ENCODE results near the gene SLC29A2.

The SLC29A2 gene

GRCh38 chr11:66346476-66347424 lies 24.8 kb downstream of the SLC29A2 start:
- no peak for DNase-seq

- no peak for DNase-seq
These were observed 26.3 kb downstream of the SLC29A2 start for GRCh38 chr11:66345316-66345649.

DNA sequence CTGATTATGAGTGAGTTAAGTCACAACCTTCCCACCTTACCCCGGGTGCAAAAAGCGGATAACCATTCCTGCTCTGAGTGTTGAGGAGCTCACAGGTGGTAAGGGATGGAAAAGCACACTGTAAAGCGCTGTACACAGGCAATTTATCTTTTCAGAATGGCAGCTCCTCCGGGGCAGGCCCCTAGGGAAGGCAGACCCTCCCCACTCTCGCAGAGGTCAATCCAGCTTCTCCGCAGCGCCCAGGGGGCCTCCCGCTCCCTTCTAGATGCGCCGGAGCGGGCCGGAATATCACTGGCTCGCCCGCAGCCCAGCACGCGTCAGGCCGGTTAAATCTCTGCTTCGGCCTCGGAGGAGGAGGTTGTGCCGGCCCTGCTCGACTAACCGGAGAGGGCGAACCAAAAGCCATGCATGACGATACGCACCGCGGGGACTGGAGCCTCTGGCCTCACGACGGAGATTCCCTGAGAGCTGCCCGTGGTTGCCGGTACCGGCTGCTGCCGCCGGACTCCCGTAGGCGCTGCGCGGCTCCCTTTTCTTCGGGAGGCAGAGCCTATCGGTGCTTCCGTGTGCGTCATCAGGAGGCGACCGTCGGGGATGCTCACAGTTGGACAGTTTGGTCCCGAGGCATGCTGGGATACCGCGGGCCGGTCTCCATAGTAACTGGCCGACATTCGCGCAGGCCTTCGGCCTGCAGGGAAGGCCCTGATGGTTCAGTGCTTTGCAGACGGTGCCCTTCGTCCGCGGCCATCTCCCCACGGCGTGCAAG lies 26.8 kb downstream of the SLC29A2 start, which contains the start of gene BRMS1:
Gene BRMS1, minus strand, starts transcription at position 555 of the 766 bp plus-strand sequence. CDS start 2,870 bp downstream, outside the sequence.
- DNase-seq, result peak; percentile 97

GRCh38 chr11:66343176-66343575 lies 28.4 kb downstream of the SLC29A2 start:
- no peak for DNase-seq

GRCh38 chr11:66341502-66342126 lies 29.9 kb downstream of the SLC29A2 start:
- no peak for DNase-seq

DNA sequence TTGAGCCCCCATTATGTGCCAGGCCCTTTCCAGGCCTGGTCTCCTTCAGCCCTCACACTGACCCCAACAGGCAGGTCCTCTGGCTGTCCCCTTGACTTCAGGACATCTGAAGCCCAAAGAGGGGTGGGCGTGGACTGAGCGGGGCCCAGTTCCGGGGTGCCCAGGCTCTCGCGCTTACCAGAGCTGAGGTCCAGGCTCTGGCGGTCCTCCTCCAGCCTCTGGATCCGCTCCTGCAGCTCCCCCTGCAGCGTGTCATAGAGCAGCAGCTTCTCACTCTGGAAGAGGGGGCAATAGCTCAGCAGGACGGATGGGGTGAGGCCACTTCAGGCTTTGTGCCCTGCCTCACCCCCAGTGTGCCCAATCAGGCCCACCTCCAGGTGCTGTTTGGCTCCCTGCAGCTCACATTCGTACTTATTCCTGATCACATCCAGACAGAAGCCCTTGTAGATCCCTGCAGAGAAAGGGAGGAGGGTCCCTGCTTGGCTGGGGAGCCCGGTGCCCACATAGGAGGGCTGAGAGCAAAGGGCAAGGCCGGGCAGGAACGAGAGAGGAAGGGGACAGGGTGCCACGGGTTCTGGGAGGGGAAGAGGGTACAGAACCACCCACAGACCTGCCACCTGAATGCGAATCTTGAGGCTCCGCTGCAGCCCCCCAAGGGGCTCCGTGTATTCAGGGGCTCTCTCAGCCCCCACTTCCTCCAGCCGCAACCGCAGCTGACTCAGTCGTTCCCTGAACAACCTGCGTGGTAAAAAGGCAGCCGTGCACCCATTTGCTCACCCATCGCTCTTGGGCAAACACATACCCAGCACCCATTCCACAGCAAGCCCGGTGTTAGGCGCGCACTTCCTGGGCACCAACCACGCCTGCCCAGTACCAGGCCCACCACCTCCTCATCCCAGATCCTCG lies 30.7 kb downstream of the SLC29A2 start:
- no peak for DNase-seq

DNA sequence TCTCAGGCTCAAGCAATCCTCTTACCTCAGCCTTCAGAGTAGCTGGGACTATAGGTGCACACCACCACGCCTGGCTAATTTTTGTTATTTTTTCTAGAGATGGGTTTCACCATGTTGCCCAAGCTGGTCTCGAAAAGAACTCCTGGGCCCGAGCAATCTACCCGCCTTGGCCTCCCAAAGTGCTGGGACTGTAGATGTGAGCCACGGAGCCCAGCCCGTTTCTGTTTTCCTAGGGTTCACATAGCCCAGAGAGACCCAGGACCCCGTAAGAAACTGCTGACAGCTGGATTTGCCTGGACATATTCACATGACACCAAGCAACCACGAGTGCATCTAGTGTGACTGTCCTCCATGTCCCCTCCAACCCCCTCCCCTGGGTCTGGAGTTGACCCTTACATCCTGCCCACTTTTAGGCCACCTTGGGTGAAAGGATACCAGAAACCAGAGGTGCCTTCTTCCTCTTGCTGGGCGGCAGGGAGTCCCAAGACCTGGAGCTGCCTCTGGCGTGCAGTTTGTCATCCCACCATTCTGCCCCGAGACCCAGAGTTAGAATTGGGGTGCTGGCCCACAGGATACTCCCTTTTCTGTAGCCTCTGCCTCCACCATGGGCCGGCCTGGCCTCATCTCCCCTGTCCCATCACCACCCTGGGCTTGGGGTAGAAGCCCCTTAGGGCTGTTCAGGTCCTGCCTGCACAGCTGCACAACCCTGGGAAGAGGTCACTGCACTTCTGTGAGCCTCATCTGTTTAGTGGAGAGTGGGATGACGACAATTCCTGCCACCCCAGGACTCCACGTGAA lies 31.7 kb downstream of the SLC29A2 start:
- no peak for DNase-seq

GRCh38 chr11:66339162-66339675 lies 32.3 kb downstream of the SLC29A2 start:
- no peak for DNase-seq

DNA sequence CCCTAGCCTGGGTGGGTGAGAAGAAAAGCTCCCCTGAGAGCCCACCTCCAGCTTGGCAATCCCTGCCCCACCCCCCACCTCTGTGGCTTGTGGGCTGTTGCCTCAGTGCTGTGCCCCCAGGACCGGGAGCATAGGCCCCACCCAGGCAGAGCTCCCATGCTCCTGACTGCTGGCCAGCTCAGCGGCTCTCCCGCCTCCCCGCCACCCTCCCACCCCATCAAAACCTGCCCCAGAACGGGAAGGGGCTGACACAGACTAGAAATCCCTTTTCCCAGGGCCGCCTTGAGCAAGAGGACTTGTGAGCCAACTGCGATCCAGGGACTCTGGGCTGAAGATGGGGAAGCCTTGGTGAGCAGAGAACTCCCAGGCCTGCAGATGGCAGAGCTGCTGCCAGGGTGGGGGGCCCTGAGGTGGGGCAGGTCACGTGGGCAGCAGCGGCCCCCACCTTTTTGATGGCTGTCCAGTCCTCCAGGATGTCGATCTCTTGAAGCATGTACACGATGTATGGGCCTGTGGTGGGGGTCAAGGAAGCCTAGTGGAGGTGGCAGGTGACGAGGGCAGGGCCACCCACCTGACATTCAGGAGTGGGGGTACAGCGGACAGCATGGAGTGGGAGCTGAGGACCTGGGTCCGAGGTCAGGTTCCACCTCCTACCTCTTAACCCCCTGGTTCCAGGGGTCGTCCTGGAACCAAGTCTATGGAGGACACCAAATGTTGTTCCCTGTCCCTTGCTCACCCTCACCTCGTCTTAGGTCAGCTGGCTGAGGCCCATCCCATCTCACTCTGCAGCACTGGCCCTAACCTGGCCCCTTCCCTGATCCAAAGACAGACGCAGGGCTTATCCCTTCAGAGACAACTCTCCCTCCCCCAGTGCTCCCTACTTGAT lies 33.0 kb downstream of the SLC29A2 start:
- no peak for DNase-seq

GRCh38 chr11:66337103-66337899 lies 34.3 kb downstream of the SLC29A2 start:
- no peak for DNase-seq

- DNase-seq, result peak; percentile 38
These were observed 35.1 kb downstream of the SLC29A2 start, which contains the start of gene RIN1 for GRCh38 chr11:66336234-66337102. Gene RIN1 (minus strand): TSS chr11:66336434. CDS start chr11:66336402, 32 bp downstream.

DNA sequence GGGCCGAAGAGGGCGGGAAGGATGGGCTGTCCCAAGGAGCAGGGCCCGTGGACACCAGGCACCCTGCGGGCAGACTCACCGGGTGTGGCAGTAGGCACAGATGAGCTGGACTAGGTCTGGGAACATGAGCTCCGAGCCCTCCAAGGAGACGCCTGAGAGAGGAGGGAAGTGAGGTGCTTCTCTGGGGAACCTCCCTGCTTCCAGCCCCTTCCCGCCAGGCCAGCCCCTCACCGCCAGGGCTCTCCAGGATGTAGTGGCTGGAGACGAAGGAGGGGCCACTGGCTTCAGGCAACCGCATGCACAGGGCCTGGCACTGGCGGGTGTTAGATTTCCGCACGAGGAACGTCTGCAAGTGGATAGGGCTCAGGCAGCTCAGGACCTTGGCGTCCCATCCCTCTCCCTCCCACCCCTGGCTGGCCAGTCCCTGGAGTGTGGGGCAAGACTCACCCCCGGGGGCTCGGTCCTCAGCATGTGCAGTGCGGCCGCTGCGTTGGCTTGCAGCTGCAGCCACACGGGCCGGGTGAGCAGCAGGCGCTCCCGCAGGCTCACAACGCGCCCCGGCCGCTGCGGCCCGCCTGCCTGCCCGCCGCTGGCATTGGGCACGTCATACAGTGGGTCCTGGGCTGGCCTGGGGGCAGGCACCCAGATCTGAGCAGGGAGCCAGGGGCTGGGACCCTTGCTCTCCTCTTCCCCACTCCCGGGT lies 35.9 kb downstream of the SLC29A2 start:
- DNase-seq, result no peak

- DNase-seq, result no peak
These were observed 36.7 kb downstream of the SLC29A2 start for GRCh38 chr11:66334605-66335442.

DNA sequence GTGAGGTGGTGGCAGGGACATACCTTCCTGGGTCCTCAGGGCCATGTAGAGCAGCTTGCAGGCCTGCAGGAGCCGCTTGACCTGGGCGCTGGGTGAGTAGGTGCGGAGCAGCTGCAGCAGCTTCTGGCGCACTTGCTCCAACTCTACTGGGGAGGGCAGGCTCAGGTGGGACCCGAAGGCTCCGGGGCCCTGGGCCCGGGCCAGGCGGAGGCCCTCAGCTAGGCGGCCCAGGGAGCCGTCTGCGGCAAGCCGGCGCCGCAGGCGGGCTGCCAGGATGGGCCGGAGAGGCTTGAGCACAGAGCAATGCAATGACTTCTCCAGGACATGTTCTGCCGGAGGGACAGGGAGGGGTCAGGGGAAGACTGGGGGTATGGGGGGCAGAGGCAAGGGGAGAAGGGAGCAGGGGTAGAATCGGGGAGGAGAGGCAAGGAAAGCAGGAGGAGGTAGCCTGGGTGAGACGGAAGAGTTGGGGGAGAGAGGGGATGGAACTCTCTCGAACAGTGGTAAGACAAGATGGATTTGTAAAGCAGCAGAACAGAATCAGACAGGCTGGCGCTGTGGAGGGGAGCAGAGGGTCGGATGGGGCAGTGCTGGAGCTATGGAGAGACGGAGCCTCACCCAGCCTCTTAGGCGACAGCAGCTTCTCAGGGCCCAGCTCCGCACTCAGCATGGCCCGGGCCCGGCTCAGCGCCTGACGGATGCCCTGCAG lies 37.5 kb downstream of the SLC29A2 start:
- DNase-seq, result no peak

GRCh38 chr11:66333220-66333877 lies 38.2 kb downstream of the SLC29A2 start:
- no peak for DNase-seq

Measured in stimulated activated CD4-positive, alpha-beta T cell treated with anti-CD3 and anti-CD28 coated beads, Interleukin-4, amount 100 ng/mL, for 1 hour (primary cell).